Nephron (organoid): ENCODE data around the gene CRELD1.

Experiments
- H3K27ac Mint-ChIP-seq, 3 experiments: 2 replicates each; pipeline ENCODE4 v1.8.0; 2020; ENCODE audit warnings: mixed read lengths in 3 of 3, mild to moderate bottlenecking in 2 of 3, moderate library complexity in 1 of 3
- H3K27me3 Mint-ChIP-seq: 2 replicates; pipeline ENCODE4 v1.8.0; 2021; ENCODE audit warnings: low read depth, mild to moderate bottlenecking, moderate library complexity, mixed read lengths
- H3K36me3 Mint-ChIP-seq: 2 replicates; pipeline ENCODE4 v1.8.0; 2020; ENCODE audit warnings: low read depth, mixed read lengths
- H3K4me1 Mint-ChIP-seq: 2 replicates; pipeline ENCODE4 v1.8.0; 2020; ENCODE audit warnings: mixed read lengths
- H3K4me3 Mint-ChIP-seq, 3 experiments: 2 replicates each; pipeline ENCODE4 v1.8.0; 2020; ENCODE audit warnings: mild to moderate bottlenecking in 3 of 3, mixed read lengths in 3 of 3, moderate library complexity in 2 of 3
- H3K9me3 Mint-ChIP-seq: 2 replicates; pipeline ENCODE4 v1.8.0; 2020; ENCODE audit warnings: mixed read lengths
- CTCF ChIP-seq, 3 experiments: fragments of 200-600 bp; sonication (generic); IDR thresholded peaks; one replicate each; pipeline ENCODE4 v1.5.0; 2021; ENCODE audit warnings: antibody characterized with exemption in 3 of 3; ENCODE audit not compliant: unreplicated experiment in 3 of 3

Gene CRELD1

GRCh38 chr3:9945358-9945757 is 11.7 kb downstream of the CRELD1 start:
- TF ChIP-seq CTCF (IDR thresholded peaks at IDR 0.05; ENCODE audit: unreplicated experiment in 3 of 3) = no peak
- H3K36me3 Mint-ChIP-seq = peaks cover 9% of the 10 kb centered on the region
- H3K27me3 Mint-ChIP-seq = no peaks in the 10 kb centered on the region
- no peaks in the 10 kb centered on the region for H3K4me1 Mint-ChIP-seq
- no peaks in the 10 kb centered on the region for H3K9me3 Mint-ChIP-seq
- H3K27ac Mint-ChIP-seq = no peak overlapping the region
- peak overlapping the region; percentile 57 to 77 (median 64) for H3K4me3 Mint-ChIP-seq

- TF ChIP-seq CTCF (IDR thresholded peaks at IDR 0.05; ENCODE audit: unreplicated experiment in 3 of 3) = peak; percentile 69 to 77 (median 73)
- H3K4me3 Mint-ChIP-seq = peak overlapping the region; percentile 88 to 89 (median 89)
- H3K4me1 Mint-ChIP-seq = peaks cover under 1% of the 10 kb centered on the region
- H3K27ac Mint-ChIP-seq = peak overlapping the region in 1 of 3 experiments; percentile 66
- H3K27me3 Mint-ChIP-seq = no peaks in the 10 kb centered on the region
- H3K36me3 Mint-ChIP-seq = peaks cover 5% of the 10 kb centered on the region
- no peaks in the 10 kb centered on the region for H3K9me3 Mint-ChIP-seq
Measured at GRCh38 chr3:9946112-9947024, 12.7 kb downstream of the CRELD1 start.

GRCh38 chr3:9947025-9947995 is 13.7 kb downstream of the CRELD1 start:
- H3K27me3 Mint-ChIP-seq = no peaks in the 10 kb centered on the region
- H3K4me3 Mint-ChIP-seq = peak overlapping the region; percentile 41 to 89 (median 76)
- TF ChIP-seq CTCF (IDR thresholded peaks at IDR 0.05; ENCODE audit: unreplicated experiment in 3 of 3) = no peak
- H3K4me1 Mint-ChIP-seq = peaks cover 4% of the 10 kb centered on the region
- no peaks in the 10 kb centered on the region for H3K9me3 Mint-ChIP-seq
- no peak overlapping the region for H3K27ac Mint-ChIP-seq
- H3K36me3 Mint-ChIP-seq = peaks cover 5% of the 10 kb centered on the region

DNA sequence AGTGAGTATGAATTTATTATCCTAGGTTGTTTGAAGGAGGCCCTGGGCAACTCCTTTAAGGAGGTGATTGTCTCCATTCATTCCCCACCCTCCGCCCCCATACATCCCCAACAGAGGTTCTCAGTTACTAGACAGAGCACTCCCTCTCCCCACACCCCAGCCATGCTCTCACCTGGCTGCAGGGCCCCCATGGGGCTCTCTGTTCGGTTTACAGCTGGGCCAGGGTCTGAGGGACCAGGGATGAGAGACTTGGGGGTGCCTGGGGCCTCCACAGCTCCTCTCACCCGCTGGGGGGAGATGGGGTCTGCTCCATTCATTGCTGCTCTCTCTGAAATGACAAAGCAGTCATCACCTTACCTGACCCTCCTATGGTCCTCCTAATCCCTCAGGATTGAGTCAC is 15.0 kb downstream of the CRELD1 start:
- Mint-ChIP-seq H3K27ac (no peak overlapping the region), H3K9me3 (no peaks in the 10 kb centered on the region), H3K4me3 (peak overlapping the region; percentile 5 to 68 (median 67)), H3K27me3 (no peaks in the 10 kb centered on the region), H3K36me3 (no peaks in the 10 kb centered on the region), H3K4me1 (peaks cover 9% of the 10 kb centered on the region)
- no peak for TF ChIP-seq CTCF (IDR thresholded peaks at IDR 0.05; ENCODE audit: unreplicated experiment in 3 of 3)

DNA sequence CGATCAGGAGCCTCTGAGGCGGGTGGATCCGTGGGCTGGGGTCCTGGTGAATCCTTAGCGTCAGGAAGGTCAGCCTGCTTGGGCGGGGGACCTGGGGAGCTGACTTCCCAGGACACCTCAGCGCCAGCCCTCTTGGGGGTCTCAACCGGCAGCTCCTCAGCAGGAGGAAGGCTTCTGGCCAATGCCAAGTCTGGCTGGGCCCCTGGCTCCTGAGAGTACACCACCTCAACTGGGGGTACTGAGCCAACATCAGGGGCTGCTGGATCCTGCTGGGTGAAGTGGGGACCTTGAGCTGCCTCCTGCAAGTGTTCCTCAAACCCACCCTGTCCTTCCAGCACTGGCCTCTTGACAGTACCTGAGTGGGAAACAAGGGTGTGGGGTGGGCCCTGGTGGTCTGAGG is 15.5 kb downstream of the CRELD1 start:
- Mint-ChIP-seq H3K36me3 (no peaks in the 10 kb centered on the region), H3K27me3 (no peaks in the 10 kb centered on the region), H3K27ac (no peak overlapping the region), H3K4me1 (peaks cover 9% of the 10 kb centered on the region), H3K9me3 (no peaks in the 10 kb centered on the region), H3K4me3 (peak overlapping the region in 2 of 3 experiments; percentile 32 to 46)
- TF ChIP-seq CTCF (IDR thresholded peaks at IDR 0.05; ENCODE audit: unreplicated experiment in 3 of 3) = no peak
